GM10847 (cell line): Measurements from ENCODE around the gene LGALS3BP.

Source experiments
- POLR2A ChIP-seq: IDR thresholded peaks from 2 replicates; pipeline ENCODE4 v1.6.1; 2011; ENCODE audit not compliant: insufficient read length; ENCODE audit errors: extremely low read depth

Gene LGALS3BP

DNA sequence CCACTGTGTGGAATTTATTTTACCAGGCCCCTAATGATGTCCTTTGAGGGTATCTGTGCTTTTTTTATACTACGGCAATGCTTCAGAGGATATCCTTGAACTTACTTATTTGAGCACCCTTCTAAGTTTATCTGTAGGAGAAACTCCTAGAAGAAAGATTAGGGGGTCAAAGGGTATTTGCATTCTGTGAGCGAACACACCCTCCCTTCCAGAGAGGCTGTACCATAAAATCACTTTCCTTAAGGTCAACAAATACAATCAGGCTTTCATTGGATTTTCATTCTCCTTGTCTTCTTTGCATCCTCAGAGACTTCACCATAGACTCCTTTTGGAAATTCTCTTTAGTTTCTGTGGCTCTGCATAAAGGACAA lies 39.5 kb upstream of the LGALS3BP start:
- TF ChIP-seq POLR2A, result no peak

DNA sequence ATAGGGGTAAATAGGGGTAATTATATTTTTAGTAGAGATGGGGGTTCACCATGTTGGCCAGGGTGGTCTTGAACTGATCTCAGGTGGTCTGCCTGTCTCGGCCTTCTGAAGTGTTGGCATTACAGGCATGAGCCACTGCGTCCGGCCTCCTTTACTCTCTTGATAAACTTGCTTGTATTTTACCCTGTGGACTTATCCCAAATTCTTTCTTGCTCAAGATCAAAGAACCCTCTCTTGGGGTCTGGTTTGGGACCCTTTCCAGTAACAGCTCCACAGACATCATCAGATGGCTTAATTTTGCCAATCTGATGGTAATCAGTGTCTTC lies 38.6 kb upstream of the LGALS3BP start:
- no peak for TF ChIP-seq POLR2A

DNA sequence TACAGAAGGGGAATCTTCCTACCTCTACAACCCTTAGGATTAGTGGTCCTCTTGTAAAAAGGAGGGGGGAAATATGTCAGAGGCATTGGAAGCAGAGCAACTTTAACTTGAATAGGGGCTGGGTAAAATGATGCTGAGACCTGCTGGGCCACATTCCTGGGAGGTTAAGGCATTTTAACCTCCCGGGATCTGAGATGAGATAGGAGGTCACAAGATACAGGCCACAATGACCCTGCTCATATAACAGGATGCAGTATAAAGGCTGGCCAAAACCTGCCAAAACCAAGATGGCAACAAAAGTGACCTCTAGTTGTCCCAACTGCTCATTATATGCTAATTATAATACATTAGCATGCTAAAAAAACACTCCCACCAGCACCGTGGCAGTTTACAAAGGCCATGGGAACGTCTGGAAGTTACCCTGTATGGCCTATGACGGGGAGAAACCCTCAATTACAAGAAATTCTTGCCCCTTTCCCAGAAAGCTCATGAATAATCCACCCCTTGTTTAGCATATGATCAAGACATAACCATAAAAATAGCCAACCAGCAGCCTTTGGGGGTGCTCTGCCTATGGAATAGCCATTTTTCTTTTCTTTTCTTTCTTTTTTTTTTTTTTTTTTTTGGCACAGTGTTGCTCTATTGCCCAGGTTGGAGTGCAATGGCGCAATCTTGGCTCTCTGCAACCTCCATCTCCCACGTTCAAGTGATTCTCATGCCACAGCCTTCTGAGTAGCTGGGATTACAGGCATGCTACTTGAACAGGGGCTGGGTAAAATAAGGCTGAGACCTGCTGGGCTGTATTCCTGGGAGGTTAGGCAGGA lies 38.0 kb upstream of the LGALS3BP start:
- TF ChIP-seq POLR2A, result no peak

DNA sequence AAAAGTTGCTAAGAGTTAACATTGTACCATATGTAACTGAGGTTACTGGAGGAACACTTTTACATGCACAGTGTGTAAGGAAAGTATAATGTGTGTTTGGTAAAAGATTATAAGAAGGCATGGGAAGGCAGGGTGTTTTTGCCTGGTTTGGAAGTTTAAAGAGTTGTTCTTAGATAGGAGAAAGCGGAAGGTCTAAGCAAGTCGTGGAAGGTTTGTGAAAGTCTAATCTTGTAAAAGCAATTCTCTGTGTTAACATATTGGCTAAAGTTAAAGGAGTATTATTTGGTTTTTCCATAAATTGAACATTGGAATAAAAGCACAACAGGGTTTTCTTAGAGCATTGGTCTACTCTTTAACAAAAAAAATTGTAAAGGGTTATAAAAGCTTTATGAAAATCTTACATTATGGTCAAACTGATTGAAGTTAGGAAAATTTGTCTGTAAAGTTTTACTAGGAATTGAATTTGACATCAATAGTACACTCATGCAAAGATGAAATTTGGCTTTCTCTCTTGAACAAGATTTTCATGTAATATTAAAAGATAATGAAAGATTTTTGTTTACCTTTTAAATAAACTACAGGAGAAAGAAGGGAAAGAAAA lies 34.5 kb upstream of the LGALS3BP start:
- no peak for TF ChIP-seq POLR2A

DNA sequence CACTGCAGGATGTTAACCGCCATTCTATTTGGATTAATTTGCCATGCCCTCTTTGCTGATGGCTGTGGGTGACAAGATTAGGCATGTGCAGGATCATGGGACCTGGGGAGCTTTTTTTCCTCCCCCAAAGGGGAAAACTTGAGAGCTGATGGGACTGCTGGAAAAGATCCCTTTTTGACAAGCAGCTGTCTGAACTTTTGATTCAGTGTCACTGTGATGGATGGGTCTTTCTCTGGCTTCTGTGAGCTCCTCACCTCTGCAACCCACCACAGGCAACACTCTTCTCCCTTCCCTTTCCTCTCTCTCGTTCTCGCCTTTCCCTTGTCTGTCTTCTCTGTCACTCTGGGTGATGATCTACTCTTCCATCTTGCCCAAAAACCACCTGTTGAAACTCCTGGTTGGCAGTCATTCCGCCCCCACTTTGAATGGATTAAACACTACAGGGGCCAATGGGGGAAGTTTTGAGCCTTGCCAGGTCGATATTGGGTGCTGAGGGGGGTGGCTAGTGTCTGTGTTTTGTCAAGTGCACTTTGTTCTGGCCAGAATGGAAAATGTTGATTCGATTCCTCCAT lies 32.9 kb upstream of the LGALS3BP start:
- TF ChIP-seq POLR2A, result no peak

DNA sequence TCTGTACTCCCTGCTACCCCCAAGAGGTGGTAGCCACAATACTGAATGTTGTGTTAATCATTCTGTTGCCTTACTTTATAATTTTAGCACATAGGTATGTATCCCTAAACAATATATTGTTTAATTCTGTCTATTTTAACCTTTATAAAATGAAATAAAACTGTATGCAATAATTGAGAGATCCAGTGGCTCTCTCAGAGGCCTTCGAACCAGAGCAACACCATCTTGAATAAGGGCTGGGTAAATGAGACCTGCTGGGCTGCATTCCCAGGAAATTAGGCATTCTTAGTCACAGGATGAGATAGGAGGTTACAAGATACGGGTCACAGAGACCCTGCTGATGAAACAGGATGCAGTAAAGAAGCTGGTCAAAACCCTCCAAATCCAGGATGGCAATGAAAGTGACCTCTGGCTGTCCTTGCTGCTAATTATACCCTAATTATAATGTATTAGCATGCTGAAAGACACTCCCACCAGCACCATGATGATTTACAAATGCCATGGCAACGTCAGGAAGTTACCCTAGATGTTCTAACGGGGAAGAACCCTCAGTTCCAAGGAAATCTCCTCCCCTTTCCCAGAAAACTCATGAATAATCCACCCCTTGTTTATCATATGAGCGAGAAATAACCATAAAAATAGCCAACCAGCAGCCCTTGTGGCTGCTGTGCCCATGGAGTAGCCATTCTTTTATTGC lies 31.9 kb upstream of the LGALS3BP start:
- no peak for TF ChIP-seq POLR2A

DNA sequence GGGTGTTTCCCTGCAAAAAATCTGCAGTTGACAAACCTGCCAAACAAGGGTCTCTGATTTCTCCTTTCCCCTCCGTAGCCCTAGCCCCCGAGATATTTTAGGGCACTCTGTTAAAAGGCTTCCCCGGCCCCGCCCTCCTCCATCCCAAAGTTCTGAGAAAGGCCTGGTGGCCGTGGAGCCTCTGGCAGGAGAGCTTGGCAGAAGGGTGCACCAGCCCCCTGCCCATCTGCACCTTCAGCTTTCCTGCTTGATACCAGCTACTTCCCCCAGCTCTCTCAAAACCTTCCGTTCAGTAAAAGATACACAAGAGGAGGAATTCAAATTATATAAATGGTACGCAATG lies 30.6 kb upstream of the LGALS3BP start:
- no peak for TF ChIP-seq POLR2A

DNA sequence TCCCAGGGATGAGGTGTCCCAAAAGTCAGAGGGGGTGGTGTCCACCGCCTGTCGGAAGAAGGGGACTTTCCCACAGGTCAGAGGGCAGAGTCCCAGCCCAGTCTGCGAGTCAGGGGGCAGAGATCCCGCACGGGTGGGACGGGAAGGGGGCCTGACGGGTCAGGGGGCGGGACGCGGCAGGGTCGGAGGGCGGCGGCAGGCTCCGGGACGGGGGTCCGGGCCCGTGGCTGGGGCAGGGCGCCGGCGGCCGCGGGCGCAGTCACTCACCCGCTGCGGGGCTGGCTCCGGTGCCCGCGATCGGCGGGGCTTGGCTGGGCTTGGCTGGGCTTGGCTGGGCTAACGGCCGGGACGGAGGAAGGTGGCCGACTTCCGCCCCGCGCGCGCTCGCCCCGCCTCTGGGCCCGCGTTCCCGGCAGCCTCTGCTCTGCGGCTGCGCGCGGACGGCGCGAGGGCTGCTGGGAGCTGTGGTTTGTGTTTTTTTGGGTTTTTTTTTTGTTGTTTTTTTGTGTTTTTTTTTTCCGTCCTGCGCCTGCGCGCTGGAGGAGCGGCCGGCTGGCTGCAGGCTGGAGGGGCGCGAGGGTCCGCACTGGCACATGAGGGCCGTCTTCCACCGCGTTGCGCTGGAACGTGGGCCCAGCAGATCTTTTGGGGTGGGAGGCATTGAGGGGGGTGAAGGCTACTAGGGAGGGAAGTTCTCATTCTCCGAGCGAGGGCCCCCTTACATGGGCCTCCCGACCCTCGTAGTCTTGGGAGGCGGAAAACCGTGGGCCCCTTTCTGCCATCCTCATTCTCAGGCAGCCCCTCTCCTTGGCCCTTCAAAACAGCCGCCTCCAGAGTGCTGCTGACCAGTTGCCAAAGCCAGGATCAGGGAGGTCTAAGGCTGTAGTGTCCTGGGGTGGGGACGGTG lies 29.9 kb upstream of the LGALS3BP start, which contains the start of gene CANT1:
Gene CANT1, minus strand, starts transcription at position 368 of the 907 bp plus-strand sequence. CDS start 12,142 bp downstream, outside the sequence.
- peak; percentile 71 for TF ChIP-seq POLR2A

DNA sequence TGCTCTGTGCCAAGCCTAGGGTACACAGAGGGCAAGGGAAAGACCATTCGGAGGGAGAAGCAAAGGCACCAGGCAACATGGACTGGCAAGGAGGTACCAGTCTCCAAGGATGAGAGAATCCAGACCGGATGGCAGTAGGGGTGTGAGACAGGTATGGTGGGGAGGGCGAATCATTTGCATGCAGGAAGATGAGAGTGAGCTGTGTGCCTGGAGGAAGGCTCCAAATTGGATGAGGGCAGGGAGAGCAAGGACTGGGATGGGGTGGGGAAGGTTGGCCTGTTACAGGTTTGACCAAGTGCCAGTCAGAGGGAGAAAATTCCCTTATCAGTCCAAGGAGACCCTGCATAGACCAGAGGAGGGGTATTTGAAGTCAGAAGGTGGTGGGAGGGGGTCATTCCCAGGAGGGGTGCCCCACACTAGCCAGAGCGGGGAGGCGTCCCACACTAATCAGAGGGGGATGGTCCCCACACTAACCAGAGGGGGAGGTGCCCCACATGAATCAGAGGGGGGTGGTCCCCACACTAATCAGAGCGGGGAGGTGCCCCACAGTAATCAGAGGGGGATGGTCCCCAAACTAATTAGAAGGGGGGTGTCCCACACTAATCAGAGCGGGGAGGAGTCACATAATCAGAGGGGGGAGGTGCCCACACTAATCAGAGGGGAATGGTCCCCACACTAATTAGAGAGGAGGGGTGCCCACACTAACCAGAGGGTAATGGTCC lies 29.1 kb upstream of the LGALS3BP start:
- no peak for TF ChIP-seq POLR2A

DNA sequence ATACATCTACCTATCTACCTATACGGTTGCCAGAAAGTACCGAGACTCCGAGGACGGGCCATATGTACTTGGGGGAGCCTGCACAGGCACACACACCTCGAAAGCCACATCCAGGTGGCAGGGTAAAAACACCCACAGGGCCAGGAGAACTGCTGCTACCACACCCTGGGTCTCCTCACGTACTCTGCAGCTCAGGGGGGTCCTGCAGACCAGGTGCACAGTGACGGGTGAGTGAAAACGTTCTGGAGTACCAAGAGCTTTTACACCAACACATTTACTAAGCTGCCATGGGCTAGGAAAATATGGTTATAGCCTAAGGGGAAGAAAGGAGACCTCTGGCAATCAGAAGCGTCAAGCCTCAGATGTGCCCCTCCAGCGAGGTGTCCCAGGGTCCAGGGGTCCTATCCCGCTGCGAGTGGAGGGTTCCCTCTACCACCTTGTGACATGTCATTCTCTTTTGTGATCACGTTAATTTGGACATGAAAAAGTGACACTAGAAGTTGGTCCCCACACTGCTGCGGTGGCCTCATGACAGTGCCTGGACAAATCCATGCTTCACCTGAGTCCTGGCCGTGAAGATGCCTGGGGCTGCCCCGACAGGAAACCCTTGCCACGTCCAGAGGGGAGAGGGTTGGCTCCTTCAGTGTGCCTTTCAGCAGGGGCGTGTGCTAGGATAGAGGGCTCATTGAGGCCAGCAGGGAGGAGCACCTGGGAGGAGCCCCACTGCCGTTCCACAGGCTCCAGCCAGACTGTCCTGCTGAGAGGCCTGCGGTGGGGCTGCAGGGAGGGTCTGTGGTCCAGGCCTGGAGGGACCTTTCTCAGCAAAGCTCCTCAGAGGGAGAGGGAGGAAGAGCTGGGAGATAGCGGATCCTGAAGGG lies 28.0 kb upstream of the LGALS3BP start:
- TF ChIP-seq POLR2A, result no peak

DNA sequence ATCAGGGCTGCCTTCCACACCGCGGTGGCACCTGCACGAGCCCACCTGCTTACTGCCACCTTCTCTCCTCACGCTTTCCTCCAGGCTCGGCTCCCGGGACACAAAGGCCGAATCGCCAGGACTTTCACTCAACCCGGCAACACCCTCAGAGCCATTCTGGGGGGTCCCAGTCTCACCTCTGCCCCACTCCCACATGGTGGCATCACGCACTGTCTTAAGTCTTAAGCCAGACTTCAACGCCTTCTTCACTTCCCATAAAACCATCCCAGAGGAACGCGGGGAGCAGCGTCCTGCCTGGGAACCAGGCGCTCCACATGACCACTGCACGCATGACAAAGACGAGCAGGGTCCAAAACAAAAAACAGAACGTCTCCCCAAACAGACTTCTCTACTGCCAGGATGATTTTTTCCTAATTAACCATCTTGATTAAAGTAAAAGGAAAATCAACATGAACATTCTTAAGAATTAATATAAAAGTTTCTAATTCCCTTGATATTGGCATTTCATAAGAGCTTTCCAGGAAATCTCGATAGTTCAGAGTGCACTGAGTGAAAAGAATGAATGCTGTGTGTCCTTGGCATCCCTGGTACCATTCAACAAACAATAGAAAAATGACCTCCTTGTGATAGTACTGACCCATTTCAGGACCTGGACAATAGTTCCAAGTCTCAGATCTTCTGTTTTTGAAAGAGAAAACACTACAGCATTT lies 27.2 kb upstream of the LGALS3BP start:
- no peak for TF ChIP-seq POLR2A

DNA sequence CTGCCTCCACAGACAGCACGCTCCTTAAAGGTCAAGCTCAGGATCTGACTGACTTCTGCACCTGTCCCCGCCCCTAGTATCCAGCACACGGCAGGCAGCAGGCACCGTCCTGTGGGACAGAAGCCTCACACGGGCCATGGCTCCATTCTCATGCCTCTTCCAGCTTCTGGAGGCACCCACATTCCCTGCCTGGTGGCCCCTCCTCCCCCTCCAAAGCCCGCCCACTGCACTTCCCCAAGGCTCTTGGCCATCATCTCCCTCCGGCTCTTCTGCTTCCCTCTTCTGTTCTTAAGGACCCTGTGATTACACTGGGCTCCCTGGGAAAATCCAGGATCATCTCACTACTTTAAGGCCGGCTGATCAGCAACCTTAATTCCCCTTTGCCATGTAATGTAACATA lies 26.3 kb upstream of the LGALS3BP start:
- no peak for TF ChIP-seq POLR2A
